Right atrium auricular region (tissue), 2 donors: ENCODE data around the gene TFB1M. TPM values are rescaled to one million over a fixed set of nuclear protein-coding genes. Genes with fewer than 3 reads are reported as not detected.
"Not testable (repeated sequence)": the region's sequence is repeated elsewhere in the genome, so short reads cannot be mapped to it uniquely, and the experiment has no call there.

Source experiments
- DNase-seq: peaks from one replicate; pipeline ENCODE4 v3.0.0-alpha.2; 2019; ENCODE audit warnings: low spot score
- H3K27ac ChIP-seq, 2 donors: fragments of 200-600 bp; sonication (generic); 1 replicate in 1 of 2; 2 replicates in 1 of 2; pipeline ENCODE4 v1.5.1; 2016 to 2019
- H3K27me3 ChIP-seq, 2 donors: fragments of 200-600 bp; sonication (generic); one replicate each; pipeline versions ENCODE4 v1.5.1 to v1.6.0; 2017 to 2019
- H3K36me3 ChIP-seq: fragments of 200-600 bp; sonication (generic); one replicate; pipeline ENCODE4 v1.5.1; 2016
- H3K4me1 ChIP-seq, 2 donors: fragments of 200-600 bp; sonication (generic); one replicate each; pipeline versions ENCODE4 v1.5.1 to v1.6.0; 2017 to 2019
- H3K4me3 ChIP-seq, 2 donors: fragments of 200-600 bp; sonication (generic); 1 replicate in 1 of 2; 2 replicates in 1 of 2; pipeline ENCODE4 v1.5.1; 2017 to 2019; ENCODE audit warnings: mild to moderate bottlenecking in 1 of 2, moderate library complexity in 1 of 2
- H3K9me3 ChIP-seq, 2 donors: fragments of 200-600 bp; sonication (generic); one replicate each; pipeline ENCODE4 v1.5.1; 2019
- total RNA-seq, 2 donors: library from RNA; depleted of rRNA; stranded (reverse); fragments of >200 nt; gene quantifications; one replicate each; pipeline ENCODE4 v1.1.0, GENCODE V29; 2016
- TF ChIP-seq, protein P1 (sequence below), 2 donors: fragments of 200-600 bp; sonication (generic); IDR thresholded peaks; one replicate each; pipeline ENCODE4 v1.5.1; 2019; ENCODE audit warnings: antibody characterized with exemption in 2 of 2

TFB1M gene
- total RNA-seq, 2 donors from 2014 or later = 10.7 to 11.1 TPM

DNA sequence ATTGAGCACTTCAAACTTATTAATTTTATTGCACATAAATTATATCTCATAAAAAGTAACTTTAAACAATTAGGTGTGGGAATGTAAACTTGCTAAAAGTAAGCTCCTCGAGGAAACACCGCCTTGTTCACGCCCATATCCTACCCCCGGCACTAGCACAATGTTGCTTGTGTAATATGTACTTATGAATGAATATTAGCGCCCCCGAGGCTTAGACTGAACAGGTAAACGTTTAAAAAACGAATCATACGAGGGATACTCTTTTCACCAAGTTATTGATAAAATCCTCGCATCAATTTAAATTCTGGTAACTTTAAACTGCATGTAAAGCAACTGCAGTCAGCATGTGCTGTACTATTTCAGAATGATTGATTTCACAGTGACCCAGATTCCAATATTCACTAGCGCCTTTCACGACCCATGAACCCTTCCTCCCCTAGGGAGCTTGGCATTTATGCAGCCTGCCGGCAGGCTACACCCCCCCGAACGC lies 637 bp downstream of the TFB1M start:
- TF ChIP-seq, protein P1, sequence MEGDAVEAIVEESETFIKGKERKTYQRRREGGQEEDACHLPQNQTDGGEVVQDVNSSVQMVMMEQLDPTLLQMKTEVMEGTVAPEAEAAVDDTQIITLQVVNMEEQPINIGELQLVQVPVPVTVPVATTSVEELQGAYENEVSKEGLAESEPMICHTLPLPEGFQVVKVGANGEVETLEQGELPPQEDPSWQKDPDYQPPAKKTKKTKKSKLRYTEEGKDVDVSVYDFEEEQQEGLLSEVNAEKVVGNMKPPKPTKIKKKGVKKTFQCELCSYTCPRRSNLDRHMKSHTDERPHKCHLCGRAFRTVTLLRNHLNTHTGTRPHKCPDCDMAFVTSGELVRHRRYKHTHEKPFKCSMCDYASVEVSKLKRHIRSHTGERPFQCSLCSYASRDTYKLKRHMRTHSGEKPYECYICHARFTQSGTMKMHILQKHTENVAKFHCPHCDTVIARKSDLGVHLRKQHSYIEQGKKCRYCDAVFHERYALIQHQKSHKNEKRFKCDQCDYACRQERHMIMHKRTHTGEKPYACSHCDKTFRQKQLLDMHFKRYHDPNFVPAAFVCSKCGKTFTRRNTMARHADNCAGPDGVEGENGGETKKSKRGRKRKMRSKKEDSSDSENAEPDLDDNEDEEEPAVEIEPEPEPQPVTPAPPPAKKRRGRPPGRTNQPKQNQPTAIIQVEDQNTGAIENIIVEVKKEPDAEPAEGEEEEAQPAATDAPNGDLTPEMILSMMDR (IDR thresholded peaks at IDR 0.05) = no peak
- no peaks in the 10 kb centered on the region for H3K36me3 ChIP-seq

DNA sequence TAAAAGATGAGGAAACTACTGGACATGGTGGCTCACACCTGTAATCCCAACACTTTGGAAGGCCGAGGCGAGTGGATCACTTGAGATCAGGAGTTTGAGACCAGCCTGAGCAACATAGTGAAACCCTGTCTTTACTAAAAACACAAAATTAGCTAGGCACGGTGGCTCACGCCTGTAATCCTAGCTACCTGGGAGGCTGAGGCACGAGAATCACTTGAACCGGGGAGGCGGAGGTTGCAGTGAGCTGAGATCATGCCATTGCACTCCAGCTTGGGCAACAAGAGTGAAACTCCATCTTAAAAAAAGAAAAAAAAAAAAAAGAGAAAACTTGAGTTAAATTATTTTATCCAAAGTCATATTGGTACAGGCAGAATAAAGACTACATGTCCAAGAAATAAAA lies 1.3 kb downstream of the TFB1M start:
- H3K4me3 ChIP-seq, H3K36me3 ChIP-seq, H3K27ac ChIP-seq, DNase-seq, H3K9me3 ChIP-seq, H3K27me3 ChIP-seq: not testable (repeated sequence)
- H3K4me1 ChIP-seq = peaks cover 0 to 17% of the 10 kb centered on the region in 2 donors

More for the DNA sequence above, 637 bp downstream of the TFB1M start:
- Histone ChIP-seq H3K27ac (peak overlapping the region; percentile 82 to 92), H3K4me1 (peaks cover 0 to 17% of the 10 kb centered on the region in 2 donors), H3K27me3 (no peaks in the 10 kb centered on the region), H3K9me3 (no peaks in the 10 kb centered on the region), H3K4me3 (peak overlapping the region; percentile 70 to 82)
- DNase-seq = no peak

DNA sequence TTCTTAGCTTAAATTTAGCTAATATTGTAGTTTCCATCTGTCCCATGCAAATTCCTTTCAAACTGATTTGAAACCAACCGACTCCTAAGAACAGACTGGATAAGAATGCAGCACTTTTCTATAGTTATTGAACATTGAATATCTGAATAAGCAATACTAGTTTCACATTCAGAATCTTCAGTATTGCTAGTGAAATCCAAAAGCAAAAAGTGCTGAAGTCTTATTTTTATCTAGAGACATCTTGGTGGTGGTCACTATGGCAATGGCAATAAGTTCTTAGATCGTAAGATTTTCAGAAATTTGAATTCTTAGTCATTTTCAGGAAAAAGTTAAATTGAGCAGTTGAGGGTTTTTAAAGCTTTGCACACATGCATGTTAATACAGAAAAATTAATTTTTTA lies 2.7 kb downstream of the TFB1M start:
- H3K4me3 ChIP-seq = no peak overlapping the region
- no peaks in the 10 kb centered on the region for H3K27me3 ChIP-seq
- no peak overlapping the region for H3K27ac ChIP-seq
- H3K36me3 ChIP-seq = no peaks in the 10 kb centered on the region
- no peaks in the 10 kb centered on the region for H3K9me3 ChIP-seq
- H3K4me1 ChIP-seq = peaks cover 0 to 17% of the 10 kb centered on the region in 2 donors
- TF ChIP-seq, protein P1 (IDR thresholded peaks at IDR 0.05) = no peak
- DNase-seq = no peak

DNA sequence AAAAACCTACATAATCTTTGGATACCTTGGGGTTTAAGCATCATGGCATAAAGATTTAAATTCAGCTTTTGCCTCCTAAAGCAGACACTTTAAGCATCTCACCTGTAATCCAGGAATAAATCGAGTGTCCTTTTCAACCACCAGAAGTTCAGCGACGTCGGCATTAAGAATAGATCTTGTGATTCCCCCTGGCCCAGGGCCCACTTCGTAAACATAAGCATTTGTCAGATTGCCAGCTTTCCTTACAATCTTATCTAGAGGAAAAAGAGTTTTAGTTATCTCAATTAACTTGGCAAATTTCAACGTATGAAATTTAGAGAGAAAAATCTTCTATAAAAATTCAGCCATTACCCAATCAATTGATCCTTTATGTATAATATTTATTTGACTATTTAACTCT lies 3.2 kb downstream of the TFB1M start:
- TF ChIP-seq, protein P1 (IDR thresholded peaks at IDR 0.05) = no peak
- no peaks in the 10 kb centered on the region for H3K36me3 ChIP-seq

DNA sequence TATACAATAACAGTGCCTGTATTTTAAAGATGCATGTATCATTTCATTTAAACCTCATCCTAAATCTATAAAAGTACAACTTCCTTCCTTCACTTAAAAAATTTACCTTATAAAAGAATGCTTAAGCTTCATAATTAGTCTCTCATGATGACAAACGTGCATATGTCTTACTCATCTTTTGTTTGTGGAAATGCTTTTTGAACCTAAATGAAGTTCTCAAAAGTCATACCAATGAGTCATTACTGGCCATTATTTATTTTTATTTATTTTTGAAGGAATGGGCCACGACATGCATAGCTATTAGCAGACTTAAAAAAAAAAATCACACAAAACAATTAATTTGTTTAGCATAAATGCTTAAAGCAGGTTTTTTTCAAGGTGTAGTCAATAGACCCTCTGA lies 3.7 kb downstream of the TFB1M start:
- Histone ChIP-seq H3K9me3 (no peaks in the 10 kb centered on the region), H3K4me1 (peaks cover 0 to 15% of the 10 kb centered on the region in 2 donors), H3K27me3 (no peaks in the 10 kb centered on the region), H3K4me3 (no peak overlapping the region), H3K36me3 (no peaks in the 10 kb centered on the region), H3K27ac (no peak overlapping the region)
- TF ChIP-seq, protein P1 (IDR thresholded peaks at IDR 0.05) = no peak
- no peak for DNase-seq

More for the DNA sequence above, 3.2 kb downstream of the TFB1M start:
- DNase-seq = no peak
- H3K4me3 ChIP-seq = no peak overlapping the region
- H3K4me1 ChIP-seq = peaks cover 0 to 17% of the 10 kb centered on the region in 2 donors
- H3K27me3 ChIP-seq = no peaks in the 10 kb centered on the region
- no peak overlapping the region for H3K27ac ChIP-seq
- H3K9me3 ChIP-seq = no peaks in the 10 kb centered on the region

DNA sequence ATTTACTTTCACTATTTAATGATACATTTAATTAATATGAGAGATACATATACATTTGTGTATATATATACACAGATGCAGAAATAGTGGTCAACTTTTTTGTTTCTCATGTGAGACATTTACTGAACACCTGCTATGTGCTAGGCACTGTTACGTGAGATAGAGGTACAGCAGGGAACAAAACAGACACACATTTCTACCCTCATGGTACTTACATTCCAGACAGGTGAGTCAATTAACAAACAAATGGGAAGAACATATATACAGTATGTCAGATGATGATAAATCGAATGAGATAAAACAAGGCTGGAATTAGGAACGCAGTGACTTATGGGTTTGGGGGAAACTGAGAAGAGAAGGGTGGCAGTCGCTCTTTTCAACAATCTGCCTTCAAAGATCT lies 5.1 kb downstream of the TFB1M start:
- TF ChIP-seq, protein P1 (IDR thresholded peaks at IDR 0.05) = no peak
- Histone ChIP-seq H3K4me3 (no peak overlapping the region), H3K27me3 (no peaks in the 10 kb centered on the region), H3K36me3 (no peaks in the 10 kb centered on the region), H3K27ac (no peak overlapping the region), H3K4me1 (peaks cover 0 to 6% of the 10 kb centered on the region in 2 donors), H3K9me3 (no peaks in the 10 kb centered on the region)
- no peak for DNase-seq
